Trophoblast cell (in vitro differentiated cells and primary cell): ENCODE results near the gene SLIT1.
A peak's percentile ranks its signal among the peaks of the same experiment; 100 is the strongest.

ENCODE experiments used
- DNase-seq, 2 donors: peaks; one replicate each; pipeline ENCODE4 v3.0.0-alpha.2; 2016
- H2AFZ ChIP-seq: 2 replicates; pipeline ENCODE4 v1.6.1; 2013; ENCODE audit warnings: low read length, moderate library complexity, mild to moderate bottlenecking; ENCODE audit not compliant: insufficient read depth, poor library complexity
- H2AK5ac ChIP-seq: 2 replicates; pipeline ENCODE4 v1.6.1; 2013; ENCODE audit warnings: mild to moderate bottlenecking, low read length
- H2BK120ac ChIP-seq: 2 replicates; pipeline ENCODE4 v1.6.1; 2013; ENCODE audit warnings: low read length, mild to moderate bottlenecking, moderate library complexity; ENCODE audit not compliant: insufficient read depth, poor library complexity
- H2BK12ac ChIP-seq: 2 replicates; pipeline ENCODE4 v1.6.1; 2013; ENCODE audit warnings: mild to moderate bottlenecking, low read length, moderate library complexity
- H2BK5ac ChIP-seq: 2 replicates; pipeline ENCODE4 v1.6.1; 2013; ENCODE audit warnings: low read length, low read depth, moderate library complexity, mild to moderate bottlenecking; ENCODE audit not compliant: poor library complexity
- H3K14ac ChIP-seq: 2 replicates; pipeline ENCODE4 v1.6.1; 2013; ENCODE audit warnings: mild to moderate bottlenecking, low read length
- H3K18ac ChIP-seq: 2 replicates; pipeline ENCODE4 v1.6.1; 2013; ENCODE audit warnings: mild to moderate bottlenecking, low read length
- H3K23ac ChIP-seq: 2 replicates; pipeline ENCODE4 v1.6.1; 2013; ENCODE audit warnings: low read length
- H3K27ac ChIP-seq: 2 replicates; pipeline ENCODE4 v1.5.1; 2013; ENCODE audit warnings: low read depth, mild to moderate bottlenecking, inconsistent platforms, low read length, moderate library complexity
- H3K27me3 ChIP-seq: 2 replicates; pipeline ENCODE4 v1.6.1; 2013; ENCODE audit warnings: inconsistent platforms, mild to moderate bottlenecking, low read length, moderate library complexity; ENCODE audit not compliant: insufficient read depth
- H3K36me3 ChIP-seq, 2 experiments: 1 replicate in 1 of 2; 2 replicates in 1 of 2; pipeline ENCODE4 v1.6.1; 2013; ENCODE audit warnings: low read length in 2 of 2, mild to moderate bottlenecking in 2 of 2, moderate library complexity in 1 of 2; ENCODE audit not compliant: insufficient read depth in 2 of 2, control insufficient read depth in 1 of 2
- H3K4ac ChIP-seq: 2 replicates; pipeline ENCODE4 v1.6.1; 2013; ENCODE audit warnings: low read depth, mild to moderate bottlenecking, low read length, moderate library complexity
- H3K4me1 ChIP-seq, 2 experiments: 1 replicate in 1 of 2; 2 replicates in 1 of 2; pipeline ENCODE4 v1.6.1; 2013; ENCODE audit warnings: low read length in 2 of 2, mild to moderate bottlenecking in 2 of 2, moderate library complexity in 1 of 2; ENCODE audit not compliant: insufficient read depth in 2 of 2, control insufficient read depth in 1 of 2
- H3K4me2 ChIP-seq: 2 replicates; pipeline ENCODE4 v1.6.1; 2013; ENCODE audit warnings: inconsistent platforms, mild to moderate bottlenecking, low read length, moderate library complexity
- H3K4me3 ChIP-seq: 2 replicates; pipeline ENCODE4 v1.5.1; 2013; ENCODE audit warnings: mild to moderate bottlenecking, low read depth, low read length, inconsistent platforms
- H3K79me1 ChIP-seq: one replicate; pipeline ENCODE4 v1.6.1; 2013; ENCODE audit warnings: low read length
- H3K79me2 ChIP-seq: 2 replicates; pipeline ENCODE4 v1.6.1; 2013; ENCODE audit warnings: low read length, mild to moderate bottlenecking; ENCODE audit not compliant: control insufficient read depth, insufficient read depth, poor library complexity
- H3K9ac ChIP-seq: 2 replicates; pipeline ENCODE4 v1.6.1; 2013; ENCODE audit warnings: mild to moderate bottlenecking, low read length
- H3K9me3 ChIP-seq: 2 replicates; pipeline ENCODE4 v1.6.1; 2013; ENCODE audit warnings: low read depth, mild to moderate bottlenecking, control low read depth, inconsistent platforms, low read length; ENCODE audit not compliant: insufficient read depth
- H4K12ac ChIP-seq: 2 replicates; pipeline ENCODE4 v1.6.1; 2013; ENCODE audit warnings: low read depth, mild to moderate bottlenecking, low read length, moderate library complexity
- H4K8ac ChIP-seq: 2 replicates; pipeline ENCODE4 v1.6.1; 2013; ENCODE audit warnings: low read depth, mild to moderate bottlenecking, low read length, moderate library complexity
- H4K91ac ChIP-seq: one replicate; pipeline ENCODE4 v1.6.1; 2013; ENCODE audit warnings: low read depth, mild to moderate bottlenecking, low read length, moderate library complexity
- WGBS: extraction: QIAGEN DNeasy Blood & Tissue Kit; methylation state at CpG from one replicate; pipeline ENCODE4 v1.1.7; 2013; ENCODE audit warnings: missing lambda C conversion rate; ENCODE audit not compliant: insufficient read length, insufficient coverage; ENCODE audit errors: extremely low coverage; 5-methylcytosine and 5-hydroxymethylcytosine counted together

Gene SLIT1

DNA sequence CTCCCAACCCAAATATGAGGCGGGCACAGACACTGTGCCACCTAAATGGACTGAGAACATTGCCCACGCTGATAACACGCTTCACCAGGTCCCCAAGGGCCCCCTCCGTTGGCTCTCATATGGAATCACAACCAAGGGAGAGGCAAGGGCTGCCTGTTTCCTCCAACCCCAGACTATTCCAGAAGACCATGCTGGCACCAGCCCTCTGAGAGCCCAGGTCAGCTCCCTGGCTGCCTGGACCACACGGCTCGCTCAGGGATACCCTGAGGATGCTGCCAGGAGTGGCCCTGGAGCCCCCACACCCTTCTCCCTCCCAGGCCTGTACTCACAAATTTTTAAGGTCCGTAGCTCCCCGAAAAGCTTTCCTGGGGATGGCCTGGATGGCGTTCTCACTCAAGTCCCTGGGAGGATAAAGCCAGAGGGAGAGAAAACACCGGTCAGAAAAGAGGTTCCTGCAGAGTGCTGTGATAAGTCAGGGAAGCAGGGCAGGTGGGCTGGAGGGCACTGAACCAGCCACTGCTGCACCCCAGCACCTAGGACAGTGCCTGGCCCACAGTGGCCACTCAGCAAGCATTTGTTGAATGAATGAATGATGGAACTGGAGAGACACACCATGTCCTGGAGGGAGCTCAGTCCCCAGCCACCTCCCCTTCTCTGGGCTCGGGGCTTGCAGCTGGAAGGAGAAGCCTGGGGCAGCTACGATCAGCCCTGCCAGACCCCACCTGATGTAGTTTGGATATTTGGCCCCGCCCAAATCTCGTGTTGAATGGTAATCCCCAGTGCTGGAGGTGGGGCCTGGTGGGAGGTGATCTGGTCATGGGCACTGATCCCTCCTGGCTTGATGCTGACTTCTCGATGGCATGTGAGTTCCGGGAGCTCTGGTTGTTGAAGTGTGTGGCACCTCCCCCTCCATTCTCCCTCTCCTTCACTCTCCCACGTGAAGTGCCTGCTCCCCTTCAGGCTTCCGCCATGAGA is 119.8 kb downstream of the SLIT1 start:
- WGBS: no CpG with 5 or more reads among the region's 18 CpGs
- Histone ChIP-seq H4K8ac (no peak overlapping the region), H3K4me3 (no peak overlapping the region), H3K14ac (no peak overlapping the region), H3K23ac (no peak overlapping the region), H3K9me3 (no peaks in the 10 kb centered on the region), H3K4me2 (no peak overlapping the region), H2BK5ac (no peak overlapping the region), H3K4ac (no peak overlapping the region), H3K9ac (no peak overlapping the region), H2BK12ac (no peak overlapping the region), H2AFZ (no peak overlapping the region), H4K12ac (no peak overlapping the region), H3K36me3 (no peaks in the 10 kb centered on the region), H3K4me1 (no peaks in the 10 kb centered on the region), H2AK5ac (no peak overlapping the region), H3K27ac (no peak overlapping the region), H4K91ac (no peak overlapping the region), H2BK120ac (no peak overlapping the region), H3K79me2 (no peaks in the 10 kb centered on the region), H3K18ac (no peak overlapping the region), H3K27me3 (no peaks in the 10 kb centered on the region), H3K79me1 (no peaks in the 10 kb centered on the region)
- no peak for DNase-seq

DNA sequence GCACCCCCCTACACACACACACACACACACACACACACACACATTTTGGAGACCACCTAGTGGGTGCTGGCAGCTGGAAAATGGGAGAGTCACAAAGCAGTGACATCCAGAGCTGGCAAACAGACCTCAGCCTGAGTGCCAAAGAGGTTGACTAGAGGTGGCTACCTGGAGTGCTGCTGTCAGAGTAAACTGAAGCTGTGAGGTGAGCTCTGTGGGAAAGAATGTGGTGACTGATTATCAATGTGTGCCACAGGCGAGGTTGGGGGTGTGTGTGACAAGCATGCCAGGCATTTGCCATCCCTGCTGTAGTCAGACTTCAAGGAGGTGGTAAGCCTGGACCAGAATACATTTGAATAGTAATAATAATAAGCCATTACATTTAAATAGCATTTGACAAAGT is 120.6 kb downstream of the SLIT1 start:
- no peak overlapping the region for H2BK12ac ChIP-seq
- H3K79me2 ChIP-seq: no peaks in the 10 kb centered on the region
- peak in 1 of 2 donors; percentile 27 for DNase-seq
- H3K9me3 ChIP-seq: no peaks in the 10 kb centered on the region
- no peak overlapping the region for H3K4me3 ChIP-seq
- no peak overlapping the region for H3K14ac ChIP-seq
- no peak overlapping the region for H4K8ac ChIP-seq
- no CpG with 5 or more reads among the region's 1 CpG for WGBS
- no peak overlapping the region for H3K4me2 ChIP-seq
- H2AK5ac ChIP-seq: no peak overlapping the region
- H3K4me1 ChIP-seq: no peaks in the 10 kb centered on the region
- H2BK5ac ChIP-seq: no peak overlapping the region
- H3K23ac ChIP-seq: no peak overlapping the region
- H3K9ac ChIP-seq: no peak overlapping the region
- H4K12ac ChIP-seq: no peak overlapping the region
- no peak overlapping the region for H3K4ac ChIP-seq
- no peak overlapping the region for H2AFZ ChIP-seq
- H2BK120ac ChIP-seq: no peak overlapping the region
- H3K27ac ChIP-seq: no peak overlapping the region
- H3K79me1 ChIP-seq: no peaks in the 10 kb centered on the region
- H3K36me3 ChIP-seq: no peaks in the 10 kb centered on the region
- no peak overlapping the region for H4K91ac ChIP-seq
- H3K18ac ChIP-seq: no peak overlapping the region
- H3K27me3 ChIP-seq: no peaks in the 10 kb centered on the region

DNA sequence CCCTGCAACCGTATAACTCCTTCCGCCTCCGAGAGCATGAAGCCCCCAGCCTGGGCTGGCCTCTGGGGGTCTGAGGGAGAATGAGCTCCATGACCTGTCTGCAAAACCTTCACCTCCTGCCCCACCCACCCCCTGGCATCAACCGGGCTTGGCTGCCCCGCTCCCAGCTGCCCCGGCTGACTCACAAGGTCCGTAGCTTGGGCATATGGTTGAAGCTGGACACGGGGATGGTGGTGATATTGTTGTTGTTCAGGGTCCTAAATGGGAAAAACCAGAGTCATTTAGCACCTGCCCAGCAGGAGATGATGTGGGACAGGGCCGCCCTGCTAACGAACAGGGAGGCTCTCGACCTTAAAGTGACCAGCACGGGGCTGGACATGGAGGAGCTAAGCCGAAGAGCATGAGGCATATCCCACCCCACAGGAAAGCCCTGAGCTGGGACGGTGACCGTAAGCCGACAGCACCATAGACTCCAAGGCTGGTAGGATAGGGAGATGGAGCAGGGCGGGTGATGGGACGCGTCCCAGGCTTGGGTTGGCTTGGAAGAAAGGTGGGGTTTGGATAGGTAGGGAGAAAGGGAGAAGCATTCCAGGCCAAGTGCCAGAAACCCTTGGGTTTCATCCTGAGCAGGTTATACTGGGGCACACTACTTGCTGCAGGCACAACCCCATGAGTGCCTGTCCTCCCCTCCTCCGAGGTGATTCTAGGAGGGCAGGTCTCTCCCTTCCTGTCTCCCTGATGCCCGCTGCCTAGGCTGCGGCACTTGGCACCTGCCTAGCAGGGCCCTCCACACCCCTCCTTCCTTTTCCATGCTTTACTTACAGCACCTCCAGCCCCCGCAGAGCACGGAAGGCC is 121.5 kb downstream of the SLIT1 start:
- Histone ChIP-seq H4K8ac (no peak overlapping the region), H3K36me3 (no peaks in the 10 kb centered on the region), H3K14ac (no peak overlapping the region), H3K27ac (no peak overlapping the region), H3K4me1 (no peaks in the 10 kb centered on the region), H2AFZ (no peak overlapping the region), H3K4me2 (no peak overlapping the region), H4K91ac (no peak overlapping the region), H3K18ac (no peak overlapping the region), H3K79me2 (no peaks in the 10 kb centered on the region), H2BK5ac (no peak overlapping the region), H3K9ac (no peak overlapping the region), H2BK120ac (no peak overlapping the region), H3K9me3 (no peaks in the 10 kb centered on the region), H2BK12ac (no peak overlapping the region), H3K79me1 (no peaks in the 10 kb centered on the region), H3K27me3 (no peaks in the 10 kb centered on the region), H3K4me3 (no peak overlapping the region), H4K12ac (no peak overlapping the region), H3K23ac (no peak overlapping the region), H3K4ac (no peak overlapping the region), H2AK5ac (no peak overlapping the region)
- no peak for DNase-seq
- no CpG with 5 or more reads among the region's 24 CpGs for WGBS

DNA sequence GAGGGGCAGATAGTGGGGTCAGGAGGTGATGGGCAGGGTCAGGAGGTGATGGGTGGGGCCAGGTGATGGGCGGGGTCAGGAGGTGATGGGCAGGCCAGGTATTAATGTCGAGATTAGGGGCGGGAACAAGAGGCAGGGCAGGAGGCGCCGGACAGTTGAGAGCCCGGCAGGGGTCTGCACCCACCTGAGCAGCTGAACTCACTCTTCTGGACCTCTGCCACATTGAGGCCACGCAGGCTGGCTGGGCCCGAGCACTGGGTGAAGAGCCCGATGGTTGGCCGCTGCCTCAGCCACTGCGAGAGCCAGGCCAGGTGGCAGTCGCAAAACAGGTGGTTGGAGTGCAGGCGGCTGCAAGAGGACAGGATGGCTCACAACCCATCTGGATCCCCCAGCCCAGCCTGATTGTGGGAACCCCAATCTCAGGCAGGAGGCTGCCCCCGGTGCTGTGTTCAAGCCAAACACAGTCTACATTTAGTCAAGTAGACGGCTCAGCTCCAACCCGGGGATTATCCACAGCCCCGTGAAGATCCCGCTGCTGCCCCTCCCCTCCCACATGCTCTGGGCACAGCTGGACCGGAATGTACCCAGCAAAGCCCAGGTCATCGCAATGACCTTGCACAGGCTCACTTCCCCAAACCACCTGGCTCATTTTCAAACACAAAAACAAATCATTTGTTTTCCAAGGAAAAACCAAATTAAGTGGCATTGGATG is 122.3 kb downstream of the SLIT1 start:
- Histone ChIP-seq H3K23ac (no peak overlapping the region), H3K36me3 (no peaks in the 10 kb centered on the region), H3K4me2 (no peak overlapping the region), H4K91ac (no peak overlapping the region), H3K79me2 (no peaks in the 10 kb centered on the region), H3K14ac (no peak overlapping the region), H2BK5ac (no peak overlapping the region), H2BK12ac (no peak overlapping the region), H3K27me3 (no peaks in the 10 kb centered on the region), H2AFZ (no peak overlapping the region), H3K9me3 (no peaks in the 10 kb centered on the region), H3K79me1 (no peaks in the 10 kb centered on the region), H4K12ac (no peak overlapping the region), H3K4me3 (no peak overlapping the region), H3K18ac (no peak overlapping the region), H3K4me1 (no peaks in the 10 kb centered on the region), H3K4ac (no peak overlapping the region), H3K27ac (no peak overlapping the region), H4K8ac (no peak overlapping the region), H3K9ac (no peak overlapping the region), H2AK5ac (no peak overlapping the region), H2BK120ac (no peak overlapping the region)
- DNase-seq: no peak
- WGBS: no CpG with 5 or more reads among the region's 20 CpGs
